ENCODE results near the gene CACNA1D. TPM values are rescaled to one million over a fixed set of nuclear protein-coding genes. Genes with fewer than 3 reads are reported as not detected.

Gene CACNA1D
- total RNA-seq, 1 donor from 2014 or later: 6.3 TPM

DNA sequence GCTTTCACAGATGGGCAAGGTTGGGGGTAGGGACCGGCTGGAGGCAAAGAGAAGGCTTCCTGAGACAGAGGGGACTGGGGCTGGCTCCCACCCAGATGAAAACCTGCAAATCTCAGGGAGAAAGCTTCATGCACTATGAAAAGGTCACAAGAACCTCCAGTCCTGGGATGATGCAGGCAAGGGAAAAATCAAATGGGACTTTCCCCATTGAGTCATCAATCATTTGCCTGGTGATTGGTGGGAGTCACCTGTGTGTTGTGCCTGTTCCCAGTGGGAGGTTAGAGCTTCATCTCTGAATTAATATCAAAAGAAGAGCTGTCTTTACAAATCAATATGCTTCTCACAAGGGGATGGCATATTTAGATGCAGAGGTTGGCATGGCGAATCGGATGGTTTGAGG lies 49.9 kb downstream of the CACNA1D start:
- TF ChIP-seq, protein P1, sequence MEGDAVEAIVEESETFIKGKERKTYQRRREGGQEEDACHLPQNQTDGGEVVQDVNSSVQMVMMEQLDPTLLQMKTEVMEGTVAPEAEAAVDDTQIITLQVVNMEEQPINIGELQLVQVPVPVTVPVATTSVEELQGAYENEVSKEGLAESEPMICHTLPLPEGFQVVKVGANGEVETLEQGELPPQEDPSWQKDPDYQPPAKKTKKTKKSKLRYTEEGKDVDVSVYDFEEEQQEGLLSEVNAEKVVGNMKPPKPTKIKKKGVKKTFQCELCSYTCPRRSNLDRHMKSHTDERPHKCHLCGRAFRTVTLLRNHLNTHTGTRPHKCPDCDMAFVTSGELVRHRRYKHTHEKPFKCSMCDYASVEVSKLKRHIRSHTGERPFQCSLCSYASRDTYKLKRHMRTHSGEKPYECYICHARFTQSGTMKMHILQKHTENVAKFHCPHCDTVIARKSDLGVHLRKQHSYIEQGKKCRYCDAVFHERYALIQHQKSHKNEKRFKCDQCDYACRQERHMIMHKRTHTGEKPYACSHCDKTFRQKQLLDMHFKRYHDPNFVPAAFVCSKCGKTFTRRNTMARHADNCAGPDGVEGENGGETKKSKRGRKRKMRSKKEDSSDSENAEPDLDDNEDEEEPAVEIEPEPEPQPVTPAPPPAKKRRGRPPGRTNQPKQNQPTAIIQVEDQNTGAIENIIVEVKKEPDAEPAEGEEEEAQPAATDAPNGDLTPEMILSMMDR (IDR thresholded peaks at IDR 0.05; ENCODE audit: unreplicated experiment): no peak
- Mint-ChIP-seq H3K9me3 (ENCODE audit: low read depth) (no peaks in the 10 kb centered on the region), H3K4me3 (ENCODE audit: low read depth) (no peak overlapping the region), H3K27ac (no peak overlapping the region), H3K36me3 (ENCODE audit: insufficient read depth) (no peaks in the 10 kb centered on the region), H3K4me1 (ENCODE audit: low read depth) (no peaks in the 10 kb centered on the region), H3K27me3 (peaks cover 4% of the 10 kb centered on the region)
- DNase-seq (ENCODE audit: low spot score, unreplicated experiment): no peak

DNA sequence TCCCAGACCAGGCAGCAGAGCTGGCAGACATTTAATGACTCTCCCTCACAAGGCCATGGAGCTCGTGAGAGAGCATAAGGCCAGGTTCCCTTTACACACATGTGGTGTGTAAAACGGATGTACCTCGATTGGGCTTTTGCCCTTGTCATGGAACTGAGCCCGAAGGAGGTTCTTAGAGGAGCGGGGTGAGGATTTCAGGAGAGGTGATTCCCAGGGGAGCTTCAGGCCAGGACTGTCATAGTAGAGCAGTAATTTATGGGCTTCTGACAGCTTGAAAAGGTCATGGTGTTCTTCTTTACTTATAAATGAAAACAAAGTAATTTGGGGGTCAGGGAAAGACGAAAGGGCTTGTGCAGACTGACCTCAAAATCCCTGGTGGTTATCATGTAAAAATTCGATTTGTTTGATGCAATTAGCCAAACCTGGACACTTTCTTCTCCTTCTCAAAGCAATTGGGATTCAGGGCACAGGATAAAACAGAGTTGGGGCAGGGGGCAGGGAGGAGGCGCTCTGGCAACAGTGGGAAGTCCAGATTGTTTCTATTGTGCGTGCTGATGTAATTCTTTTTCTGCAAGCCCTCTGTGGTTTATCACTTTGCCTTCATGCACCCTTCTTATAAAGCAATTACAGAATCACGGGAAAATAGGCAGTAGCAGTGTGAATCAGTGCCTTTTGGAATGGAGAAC lies 51.0 kb downstream of the CACNA1D start:
- Mint-ChIP-seq H3K27me3 (peaks cover 6% of the 10 kb centered on the region), H3K9me3 (ENCODE audit: low read depth) (no peaks in the 10 kb centered on the region), H3K36me3 (ENCODE audit: insufficient read depth) (no peaks in the 10 kb centered on the region), H3K27ac (no peak overlapping the region), H3K4me1 (ENCODE audit: low read depth) (no peaks in the 10 kb centered on the region), H3K4me3 (ENCODE audit: low read depth) (no peak overlapping the region)
- DNase-seq (ENCODE audit: low spot score, unreplicated experiment): no peak
- TF ChIP-seq, protein P1 (IDR thresholded peaks at IDR 0.05; ENCODE audit: unreplicated experiment): no peak

DNA sequence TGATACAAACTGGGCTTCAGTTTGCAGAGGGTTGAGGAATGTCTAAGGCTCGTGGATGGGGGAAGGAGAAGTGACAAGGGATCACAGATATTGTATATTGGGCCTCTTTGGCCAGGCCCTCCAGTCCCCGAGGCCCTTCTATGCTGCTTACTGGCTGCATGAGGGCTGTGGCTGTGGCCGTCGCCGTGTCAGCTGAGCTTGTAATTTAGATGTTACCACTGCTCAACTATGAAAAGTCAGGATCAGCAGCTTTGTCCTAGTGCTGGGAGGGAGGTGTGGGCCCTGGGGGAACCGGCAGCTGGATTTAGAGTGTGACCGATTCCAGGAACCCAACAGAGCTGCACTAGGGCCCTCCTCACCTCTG lies 51.6 kb downstream of the CACNA1D start:
- DNase-seq (ENCODE audit: low spot score, unreplicated experiment): no peak
- no peaks in the 10 kb centered on the region for H3K4me1 Mint-ChIP-seq (ENCODE audit: low read depth)
- H3K9me3 Mint-ChIP-seq (ENCODE audit: low read depth): no peaks in the 10 kb centered on the region
- H3K27ac Mint-ChIP-seq: no peak overlapping the region
- peaks cover 7% of the 10 kb centered on the region for H3K27me3 Mint-ChIP-seq
- no peaks in the 10 kb centered on the region for H3K36me3 Mint-ChIP-seq (ENCODE audit: insufficient read depth)
- TF ChIP-seq, protein P1 (IDR thresholded peaks at IDR 0.05; ENCODE audit: unreplicated experiment): no peak
- no peak overlapping the region for H3K4me3 Mint-ChIP-seq (ENCODE audit: low read depth)

DNA sequence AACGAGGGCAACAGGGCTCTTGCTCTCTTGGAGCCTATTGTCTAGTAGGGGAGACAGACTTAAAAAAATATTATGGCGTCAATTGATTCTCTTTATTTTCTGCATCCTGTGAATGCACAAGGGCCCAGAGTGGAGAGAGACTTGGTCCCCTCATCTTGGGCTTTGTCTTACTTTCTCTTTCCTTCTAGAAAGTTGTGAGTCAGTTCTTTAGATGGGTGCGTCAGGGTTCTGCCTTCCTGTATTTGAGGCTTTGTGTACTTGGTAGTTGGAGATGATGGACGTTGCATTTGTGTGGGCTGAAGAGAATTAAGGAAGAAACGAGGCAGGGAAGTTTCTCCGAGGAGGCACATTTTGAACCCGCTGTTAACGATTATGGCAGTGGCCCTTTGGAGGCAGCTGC lies 52.9 kb downstream of the CACNA1D start:
- H3K36me3 Mint-ChIP-seq (ENCODE audit: insufficient read depth): no peaks in the 10 kb centered on the region
- H3K27me3 Mint-ChIP-seq: peaks cover 7% of the 10 kb centered on the region
- no peaks in the 10 kb centered on the region for H3K4me1 Mint-ChIP-seq (ENCODE audit: low read depth)
- no peak overlapping the region for H3K27ac Mint-ChIP-seq
- no peaks in the 10 kb centered on the region for H3K9me3 Mint-ChIP-seq (ENCODE audit: low read depth)
- TF ChIP-seq, protein P1 (IDR thresholded peaks at IDR 0.05; ENCODE audit: unreplicated experiment): no peak
- H3K4me3 Mint-ChIP-seq (ENCODE audit: low read depth): no peak overlapping the region
- DNase-seq (ENCODE audit: low spot score, unreplicated experiment): no peak

DNA sequence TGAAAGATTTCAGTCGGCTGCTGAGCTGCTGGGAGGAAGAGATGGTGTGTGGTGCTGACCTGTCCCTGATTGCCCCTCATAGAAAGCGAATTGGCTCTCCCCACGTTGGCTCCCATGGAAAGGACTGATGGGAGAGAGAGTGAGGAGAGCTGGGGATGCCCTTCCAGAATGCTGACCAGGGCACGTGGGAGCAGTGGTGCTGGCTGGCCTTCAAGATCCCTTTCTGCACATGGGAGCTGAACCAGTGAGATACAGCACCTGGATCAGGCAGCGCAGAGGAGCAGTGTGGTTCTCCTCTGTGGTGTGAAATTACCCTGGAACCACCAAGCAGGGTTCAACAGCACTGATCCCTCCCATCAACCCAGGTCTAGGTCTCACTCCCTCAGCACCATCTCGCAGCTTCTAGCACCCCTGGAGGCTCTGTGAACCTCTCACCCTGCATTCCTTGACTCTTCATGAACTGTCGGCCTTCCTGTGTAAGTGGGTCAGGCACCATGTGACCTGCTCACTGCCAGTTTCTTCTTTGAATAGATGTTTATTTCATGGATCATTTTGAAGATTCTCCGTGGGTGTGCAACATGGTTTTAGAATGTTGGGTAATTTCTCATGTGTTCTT lies 55.7 kb downstream of the CACNA1D start:
- H3K9me3 Mint-ChIP-seq (ENCODE audit: low read depth): no peaks in the 10 kb centered on the region
- no peak overlapping the region for H3K4me3 Mint-ChIP-seq (ENCODE audit: low read depth)
- TF ChIP-seq, protein P1 (IDR thresholded peaks at IDR 0.05; ENCODE audit: unreplicated experiment): no peak
- no peaks in the 10 kb centered on the region for H3K36me3 Mint-ChIP-seq (ENCODE audit: insufficient read depth)
- no peak overlapping the region for H3K27ac Mint-ChIP-seq
- peaks cover 11% of the 10 kb centered on the region for H3K4me1 Mint-ChIP-seq (ENCODE audit: low read depth)
- peaks cover 7% of the 10 kb centered on the region for H3K27me3 Mint-ChIP-seq
- DNase-seq (ENCODE audit: low spot score, unreplicated experiment): no peak

All from progenitor cell of endocrine pancreas (in vitro differentiated cells).